ENCODE results near the gene RAF1.

GRCh38 chr3:12658593-12659058 lies 5.3 kb downstream of the RAF1 start:
- TF ChIP-seq EZH2 (IDR thresholded peaks at IDR 0.05; ENCODE audit: borderline replicate concordance, insufficient read depth, low read depth, low read length, poor library complexity, severe bottlenecking) (no peak), CTCF (IDR thresholded peaks at IDR 0.05) (no peak)

All from B cell (primary cell).